ENCODE data around the gene PCSK5.

GRCh38 chr9:76013809-76014208, 123.3 kb downstream of the PCSK5 start:
- TF ChIP-seq CTCF (IDR thresholded peaks at IDR 0.05) (no peak), POLR2AphosphoS5 (IDR thresholded peaks at IDR 0.05) (no peak), POLR2A (IDR thresholded peaks at IDR 0.05; ENCODE audit: low read depth) (no peak)
